Astrocyte (in vitro differentiated cells and primary cell): ENCODE results near the gene SCNN1B.

Experiments used
- EZH2 ChIP-seq: IDR thresholded peaks from 2 replicates; pipeline ENCODE4 v1.6.1; 2012; ENCODE audit warnings: mild to moderate bottlenecking, low read length, inconsistent platforms; ENCODE audit not compliant: insufficient read depth
- TF ChIP-seq, protein P1 (sequence below): IDR thresholded peaks from 2 replicates; pipeline ENCODE4 v1.5.1; 2011; ENCODE audit warnings: low read depth, mild to moderate bottlenecking, inconsistent platforms, low read length, moderate library complexity; ENCODE audit not compliant: insufficient read depth

GRCh38 chr16:23302045-23302956 is at the start of gene SCNN1B:
- TF ChIP-seq, protein P1, sequence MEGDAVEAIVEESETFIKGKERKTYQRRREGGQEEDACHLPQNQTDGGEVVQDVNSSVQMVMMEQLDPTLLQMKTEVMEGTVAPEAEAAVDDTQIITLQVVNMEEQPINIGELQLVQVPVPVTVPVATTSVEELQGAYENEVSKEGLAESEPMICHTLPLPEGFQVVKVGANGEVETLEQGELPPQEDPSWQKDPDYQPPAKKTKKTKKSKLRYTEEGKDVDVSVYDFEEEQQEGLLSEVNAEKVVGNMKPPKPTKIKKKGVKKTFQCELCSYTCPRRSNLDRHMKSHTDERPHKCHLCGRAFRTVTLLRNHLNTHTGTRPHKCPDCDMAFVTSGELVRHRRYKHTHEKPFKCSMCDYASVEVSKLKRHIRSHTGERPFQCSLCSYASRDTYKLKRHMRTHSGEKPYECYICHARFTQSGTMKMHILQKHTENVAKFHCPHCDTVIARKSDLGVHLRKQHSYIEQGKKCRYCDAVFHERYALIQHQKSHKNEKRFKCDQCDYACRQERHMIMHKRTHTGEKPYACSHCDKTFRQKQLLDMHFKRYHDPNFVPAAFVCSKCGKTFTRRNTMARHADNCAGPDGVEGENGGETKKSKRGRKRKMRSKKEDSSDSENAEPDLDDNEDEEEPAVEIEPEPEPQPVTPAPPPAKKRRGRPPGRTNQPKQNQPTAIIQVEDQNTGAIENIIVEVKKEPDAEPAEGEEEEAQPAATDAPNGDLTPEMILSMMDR = no peak
- TF ChIP-seq EZH2 = peak; percentile 79
